Head of caudate nucleus (tissue), 42 donors: ENCODE measurements around the gene NDP.
A peak's percentile ranks its signal among the peaks of the same experiment; 100 is the strongest.

ENCODE experiments used
- DNase-seq, 42 donors: peaks; one replicate each; pipeline versions ENCODE4 v3.0.0 to v3.0.0-alpha.2; 2020 to 2021; ENCODE audit warnings: mixed read lengths in 7 of 42
- intact Hi-C: fragments of 100-400 bp; cut with DNase I; formaldehyde crosslinking; loops from one replicate; pipeline ENCODE4 v1.15.0; 2022

The NDP gene

GRCh38 chrX:43909141-43909540, 64.0 kb downstream of the NDP start:
- no peak for DNase-seq
- intact Hi-C loops: no loop called here

- intact Hi-C loops: no loop called here
- DNase-seq: peak in 17 of 42 donors; percentile 12 to 61 (median 29)
These were observed 73.0 kb downstream of the NDP start for GRCh38 chrX:43899878-43900815.
